ENCODE data around the gene UBAC2.
"Not testable (repeated sequence)": the region's sequence is repeated elsewhere in the genome, so short reads cannot be mapped to it uniquely, and the experiment has no call there.

UBAC2 gene

DNA sequence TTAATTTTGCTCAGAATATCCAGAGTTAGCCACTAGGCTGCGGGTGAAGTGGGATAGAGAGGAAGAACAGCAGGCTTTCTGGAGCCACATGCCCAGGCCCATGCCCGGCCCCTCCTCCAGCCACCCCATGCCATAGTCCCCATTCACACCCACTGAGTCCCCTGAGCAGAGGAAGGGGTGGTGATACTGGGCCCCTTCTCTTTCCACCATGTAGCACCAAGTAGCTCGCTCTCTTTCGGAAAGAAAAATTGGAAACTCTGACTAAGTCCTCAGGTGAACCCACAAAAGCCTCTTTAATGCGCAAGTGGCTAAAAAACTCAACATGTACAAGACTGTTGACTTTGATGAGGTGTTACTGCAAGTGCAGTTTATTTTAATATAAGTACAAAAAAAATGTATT, 183.3 kb downstream of the UBAC2 start:
- no peak for DNase-seq

DNA sequence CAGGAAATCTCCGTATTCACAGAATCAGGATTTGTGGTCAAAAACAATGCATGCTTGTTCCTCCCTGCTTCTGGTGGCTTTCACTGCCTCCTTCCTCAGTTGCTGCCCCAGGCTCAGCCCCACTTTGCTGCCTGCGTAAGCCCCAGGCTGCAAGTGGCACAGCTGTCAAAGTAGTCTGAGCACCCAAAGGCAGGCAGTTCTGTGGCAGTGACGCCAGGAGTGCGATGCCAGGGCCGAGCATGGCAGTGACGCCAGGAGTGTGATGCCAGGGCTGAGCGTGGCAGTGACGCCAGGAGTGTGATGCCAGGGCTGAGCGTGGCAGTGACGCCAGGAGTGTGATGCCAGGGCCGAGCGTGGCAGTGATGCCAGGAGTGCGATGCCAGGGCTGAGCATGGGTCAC, 183.8 kb downstream of the UBAC2 start:
- no peak for DNase-seq

DNA sequence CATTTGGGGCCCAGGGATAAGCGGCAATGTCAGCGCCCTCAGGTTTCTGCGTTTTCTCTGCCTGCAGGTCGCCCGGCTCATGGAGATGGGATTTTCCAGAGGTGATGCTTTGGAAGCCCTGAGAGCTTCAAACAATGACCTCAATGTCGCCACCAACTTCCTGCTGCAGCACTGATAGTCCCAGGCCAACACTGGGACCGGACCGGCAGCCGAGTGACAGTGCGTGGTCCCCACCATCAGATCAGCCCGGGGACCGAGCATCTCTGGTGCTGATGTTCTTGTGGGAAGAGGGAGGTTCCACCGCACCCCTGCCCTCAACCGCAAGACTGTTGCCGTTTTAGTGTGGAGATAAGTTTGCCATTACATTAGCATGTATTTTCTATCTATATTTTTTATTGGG, 184.5 kb downstream of the UBAC2 start:
- DNase-seq, result no peak

DNA sequence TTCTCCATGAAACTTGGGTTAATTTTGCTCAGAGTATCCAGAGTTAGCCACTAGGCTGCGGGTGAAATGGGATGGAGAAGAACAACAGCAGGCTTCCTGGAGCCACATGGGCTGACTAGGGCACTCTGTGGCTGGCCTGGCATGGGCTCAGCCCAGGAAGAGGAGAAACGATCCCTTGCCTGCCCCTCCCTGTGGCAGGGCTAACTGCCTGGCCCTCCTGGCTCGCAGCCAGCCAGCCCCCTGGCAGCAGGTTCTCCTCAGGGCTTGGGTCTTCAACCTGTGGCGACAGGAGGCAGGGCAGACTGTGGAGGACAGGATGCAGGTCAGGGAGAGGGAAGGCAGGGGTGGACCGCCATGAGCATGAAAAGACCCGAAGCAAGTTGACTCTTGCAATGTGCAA, 185.3 kb downstream of the UBAC2 start:
- no peak for DNase-seq

DNA sequence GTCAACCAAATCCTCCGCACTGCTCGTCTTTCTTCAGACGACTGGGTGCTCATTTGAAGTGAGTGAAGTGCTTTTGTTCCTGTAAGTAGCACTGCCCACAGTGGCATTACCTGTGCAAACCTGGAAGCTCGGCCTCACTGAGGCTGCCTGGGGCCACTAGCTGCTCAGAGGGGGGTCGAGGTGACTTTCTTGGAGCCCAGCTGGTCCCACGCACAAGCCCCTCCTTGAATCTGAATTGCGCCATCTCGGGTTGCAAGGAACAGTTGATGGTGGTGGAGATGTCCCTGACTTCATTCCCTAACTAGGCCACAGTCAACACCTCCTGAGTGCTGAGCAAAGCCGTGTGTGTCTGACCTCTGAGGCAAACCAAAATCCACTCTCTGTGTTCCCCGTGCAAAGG, 185.8 kb downstream of the UBAC2 start:
- no peak for DNase-seq

DNA sequence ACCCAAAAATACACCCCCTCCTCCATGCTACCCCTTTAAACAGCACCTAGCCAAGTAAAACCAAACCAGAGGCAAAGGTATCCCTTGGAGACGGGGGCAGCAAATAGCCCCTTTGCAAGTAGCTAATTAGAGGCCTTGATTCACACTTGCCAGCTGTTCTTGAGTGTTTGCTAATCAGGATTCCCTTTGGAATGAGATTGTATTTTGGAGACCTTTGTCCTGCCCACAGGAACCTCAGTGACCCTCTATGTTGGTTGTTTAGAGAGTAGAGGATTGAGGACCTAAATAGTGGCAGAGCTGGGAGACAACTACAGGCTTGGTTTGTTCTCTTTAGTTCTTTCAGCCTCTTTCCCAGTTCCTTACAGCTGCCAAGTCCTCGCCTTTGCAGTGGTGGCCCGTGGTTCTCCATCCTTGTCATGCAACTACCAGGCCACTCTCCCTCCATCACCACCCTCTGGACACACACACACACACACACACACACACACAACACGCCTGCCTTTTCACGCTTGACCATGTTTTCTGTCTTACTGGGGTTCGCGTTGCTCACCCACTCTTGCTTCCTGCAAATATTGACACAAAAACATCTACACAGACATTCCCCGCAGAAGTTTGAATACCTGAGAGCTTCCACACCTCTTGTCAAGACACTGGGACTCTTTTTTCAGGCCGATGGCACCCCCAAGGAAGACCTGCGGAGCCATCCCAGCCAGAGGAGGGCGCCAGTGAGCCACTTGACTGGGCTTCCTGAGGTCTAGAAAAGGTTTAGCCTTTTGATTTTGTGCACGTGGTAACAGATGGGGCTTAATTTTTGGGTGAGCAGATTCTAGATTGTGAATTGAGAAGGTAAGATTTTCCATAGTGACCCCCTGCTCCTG, 186.5 kb downstream of the UBAC2 start:
- no peak for DNase-seq

DNA sequence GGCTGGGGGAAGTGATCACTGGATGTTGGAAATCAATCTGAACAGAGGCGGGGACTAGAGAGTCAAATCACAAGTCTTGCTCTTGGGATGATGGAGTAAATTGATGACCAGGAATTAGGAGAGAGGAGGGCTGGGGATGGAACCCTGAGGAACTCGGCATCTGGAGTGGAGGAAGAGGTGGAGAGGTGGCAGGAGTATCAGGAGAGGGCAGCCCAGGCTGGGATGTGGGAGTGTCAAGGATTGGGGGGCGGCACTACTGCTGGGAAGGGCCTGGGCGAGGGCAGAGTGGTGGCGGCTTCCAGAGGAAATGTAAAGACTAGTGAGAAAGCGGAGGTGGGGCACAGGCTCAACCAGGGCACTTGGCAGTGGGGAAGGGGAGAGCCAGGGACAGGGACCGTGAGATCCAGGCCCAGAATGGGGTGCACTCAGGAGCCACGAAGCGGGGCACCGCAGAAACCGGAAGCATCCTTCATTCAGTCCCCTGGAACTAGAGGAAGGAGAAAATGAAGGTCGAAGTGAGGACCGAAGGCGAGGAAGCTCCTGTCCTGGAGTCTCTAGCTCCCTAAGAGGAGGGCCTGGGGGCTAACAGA, 187.8 kb downstream of the UBAC2 start:
- no peak for DNase-seq

DNA sequence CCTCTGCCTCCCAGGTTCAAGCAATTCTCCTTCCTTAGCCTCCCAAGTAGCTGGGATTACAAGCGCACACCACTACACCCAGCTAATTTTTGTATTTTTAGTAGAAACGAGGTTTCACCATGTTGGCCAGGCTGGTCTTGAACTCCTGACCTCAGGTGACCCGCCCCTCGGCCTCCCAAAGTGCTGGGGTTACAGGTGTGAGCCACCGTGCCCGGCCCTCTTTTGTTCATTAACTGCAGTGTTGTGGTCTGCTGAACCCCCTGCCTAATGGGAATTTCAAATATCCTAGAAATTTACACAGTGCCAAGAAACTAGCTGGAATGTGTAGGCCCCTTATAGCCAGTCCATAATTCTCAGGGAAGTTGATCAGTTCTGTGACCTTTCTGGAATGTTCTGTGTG, 188.4 kb downstream of the UBAC2 start:
- not testable (repeated sequence) for DNase-seq

DNA sequence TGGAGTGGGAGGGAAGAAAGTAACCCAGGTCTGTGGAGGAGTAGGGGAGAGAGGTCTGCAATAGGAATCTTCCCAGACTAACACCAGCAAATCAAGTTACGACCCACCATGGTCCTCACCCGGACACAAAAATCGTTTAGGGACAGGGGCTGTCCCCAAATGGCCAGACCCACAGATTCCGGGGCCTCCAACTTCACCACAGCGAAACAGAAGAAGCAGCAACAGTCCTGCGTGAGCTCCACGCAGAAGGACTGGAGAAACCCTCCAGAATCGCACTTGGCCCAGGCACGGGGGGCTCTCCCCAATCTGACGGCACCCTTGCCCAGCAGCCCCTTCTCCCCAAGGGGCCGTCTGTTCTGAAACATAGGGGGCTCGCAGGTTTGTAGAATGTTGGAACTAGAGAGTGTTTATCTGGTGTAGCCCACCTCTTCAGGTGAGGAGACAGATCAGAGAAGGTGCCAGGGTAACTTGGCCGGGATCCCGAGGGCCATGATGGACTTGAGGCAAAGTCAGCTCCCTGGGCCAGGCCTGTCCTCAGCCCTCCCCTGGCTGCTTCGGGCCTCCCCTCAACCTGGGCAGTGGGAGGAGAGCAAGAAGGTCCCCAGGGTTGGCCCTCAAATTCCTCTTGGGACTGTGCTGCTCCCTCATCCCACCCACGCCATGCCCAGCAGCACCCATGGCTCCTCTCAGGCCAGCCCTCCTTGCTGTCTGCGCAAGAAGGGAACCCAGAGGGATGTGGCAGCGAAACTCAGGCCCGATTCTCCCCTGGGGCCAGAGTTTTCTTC, 189.1 kb downstream of the UBAC2 start:
- DNase-seq, result no peak

DNA sequence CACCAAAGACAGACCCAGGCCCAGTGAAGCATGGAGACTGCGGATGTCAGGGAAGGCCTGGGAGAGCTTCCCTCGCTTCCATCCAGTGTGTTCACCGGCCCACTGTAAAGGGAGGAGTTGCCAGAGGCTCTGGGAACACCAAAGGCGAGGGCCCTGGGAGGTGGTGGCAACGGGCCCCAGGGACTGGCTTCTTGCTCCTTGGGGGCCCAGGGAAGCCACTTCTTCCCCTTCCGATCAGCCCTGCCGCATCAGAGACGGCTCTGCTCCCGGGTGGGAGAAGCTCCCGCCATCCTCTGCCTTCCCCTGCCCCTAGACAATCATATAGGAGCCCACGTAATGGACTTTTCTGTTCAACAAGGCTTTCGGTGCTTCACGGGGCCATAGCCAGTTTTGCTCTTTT, 189.9 kb downstream of the UBAC2 start:
- DNase-seq, result no peak

DNA sequence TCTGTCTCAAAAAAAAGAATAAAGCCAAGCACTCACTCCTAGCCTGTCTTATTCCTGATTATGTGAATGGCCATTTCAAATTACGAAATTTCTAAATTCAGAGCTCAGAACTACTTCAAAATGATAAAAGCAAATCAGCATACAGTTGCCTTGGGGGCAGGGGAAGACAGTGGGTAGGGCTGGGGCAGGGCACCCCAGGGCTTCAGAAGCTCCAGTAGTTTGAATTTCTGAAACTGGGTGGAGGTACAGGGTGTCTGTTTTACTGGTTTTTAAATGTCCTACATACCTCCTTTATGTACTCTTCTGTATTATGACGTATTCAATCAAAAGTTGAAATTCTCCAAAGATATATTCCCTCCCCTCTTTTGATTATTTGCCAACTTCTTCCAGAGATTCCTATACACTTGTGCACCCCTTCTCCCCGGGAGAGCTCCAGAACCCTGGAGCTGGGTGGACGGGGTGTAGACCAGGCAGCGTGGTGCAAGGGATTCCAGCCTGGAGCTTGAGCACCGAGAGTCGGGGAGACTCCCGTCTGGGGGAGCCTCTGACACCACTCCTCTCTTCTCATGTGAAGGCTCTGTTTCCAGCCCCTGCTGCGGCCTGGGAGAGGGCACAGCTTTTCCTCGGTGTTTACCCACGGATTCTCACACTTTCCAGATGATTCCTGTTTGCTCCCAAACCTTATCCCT, 191.3 kb downstream of the UBAC2 start:
- DNase-seq, result no peak

DNA sequence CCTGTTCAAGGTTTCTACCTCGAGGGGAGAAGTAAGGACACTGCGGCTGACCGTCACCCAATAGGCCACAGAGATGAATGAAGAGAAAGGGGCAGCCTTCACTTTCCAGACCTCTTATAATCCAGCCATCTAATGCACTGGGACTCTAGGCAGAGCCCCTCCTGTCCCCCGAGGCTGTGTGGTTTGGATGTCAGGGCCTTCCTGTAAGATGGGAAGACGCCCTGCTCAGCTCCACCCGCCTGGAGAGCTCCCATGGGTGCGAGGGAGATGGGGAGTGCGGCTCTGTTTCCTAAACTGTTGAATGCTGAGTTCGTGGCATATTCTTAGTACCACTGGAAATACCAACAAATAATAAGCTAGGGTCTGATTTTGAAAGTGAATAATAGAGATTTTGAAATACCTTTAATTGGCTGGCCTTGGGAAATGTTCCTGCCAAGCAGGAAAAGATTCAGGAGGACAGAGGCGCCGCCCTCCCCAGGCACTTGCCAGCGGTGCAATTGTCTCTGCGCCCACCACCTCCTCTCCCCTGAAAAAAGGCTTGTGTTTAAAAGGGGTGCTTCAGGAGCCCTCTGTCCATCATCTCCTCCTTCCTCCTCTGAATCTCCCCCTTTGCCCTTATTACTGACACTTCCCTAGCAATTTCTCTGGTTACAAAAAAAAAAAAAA, 191.9 kb downstream of the UBAC2 start:
- no peak for DNase-seq

DNA sequence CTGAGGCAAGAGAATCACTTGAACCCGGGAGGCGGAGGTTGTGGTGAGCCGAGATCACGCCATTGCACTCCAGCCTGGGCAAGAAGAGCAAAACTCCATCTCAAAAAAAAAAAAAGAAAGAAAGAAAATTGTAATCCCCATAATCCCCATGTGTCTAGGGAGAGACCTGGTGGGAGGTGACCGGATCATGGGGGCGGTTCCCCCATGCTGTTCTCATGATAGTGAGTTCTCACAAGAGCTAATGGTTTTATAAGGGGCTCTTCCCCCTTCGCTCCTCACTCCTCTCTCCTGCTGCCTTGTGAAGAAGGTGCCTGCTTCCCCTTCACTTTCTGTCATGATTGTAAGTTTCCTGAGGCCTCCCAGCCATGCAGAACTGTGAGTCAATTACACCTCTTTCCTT, 192.7 kb downstream of the UBAC2 start:
- DNase-seq, result not testable (repeated sequence)

DNA sequence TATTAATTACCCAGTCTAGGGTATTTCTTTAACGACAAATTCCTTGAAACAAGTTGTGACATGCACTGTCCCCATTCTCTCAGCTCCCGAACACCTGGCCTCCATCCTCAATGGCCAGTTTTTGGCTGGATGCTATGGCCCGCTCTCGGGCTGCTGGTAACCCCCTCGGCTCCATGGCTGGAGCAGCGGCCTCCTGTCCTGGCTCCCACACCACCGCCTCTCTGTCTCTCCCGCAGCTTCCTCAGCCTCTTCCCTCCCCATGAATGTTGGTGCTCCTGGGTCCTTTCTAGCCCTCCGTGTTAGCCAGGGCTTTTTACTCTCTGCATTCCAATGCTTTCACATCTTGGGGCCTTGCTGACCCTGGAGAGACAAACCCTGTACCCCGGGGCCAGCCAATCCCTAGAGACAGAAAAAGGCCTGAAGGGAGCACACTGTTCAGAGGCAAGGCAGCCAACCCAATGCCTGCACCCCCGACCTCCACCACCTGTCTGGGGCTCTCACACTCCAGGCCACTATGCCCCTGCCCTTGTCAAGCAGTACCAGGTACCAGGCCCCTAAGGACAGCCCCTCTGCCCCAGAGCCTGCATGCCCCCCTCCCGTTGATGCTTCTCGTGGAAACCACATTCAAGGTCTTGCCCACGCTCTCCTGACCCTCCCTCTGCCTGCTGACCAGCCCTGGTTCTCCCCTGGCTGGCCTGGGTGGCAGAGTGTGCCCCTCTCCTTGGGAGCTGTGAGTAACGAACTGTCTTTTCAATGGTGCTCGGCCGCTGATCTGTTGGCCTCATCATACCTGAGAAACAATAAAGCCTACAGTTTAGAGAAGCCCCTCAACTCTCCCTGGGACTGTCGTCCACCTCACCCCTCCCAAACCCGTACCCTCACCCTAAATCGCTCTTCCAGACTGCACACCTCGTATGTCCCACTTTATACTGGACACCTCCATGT, 193.4 kb downstream of the UBAC2 start:
- no peak for DNase-seq

DNA sequence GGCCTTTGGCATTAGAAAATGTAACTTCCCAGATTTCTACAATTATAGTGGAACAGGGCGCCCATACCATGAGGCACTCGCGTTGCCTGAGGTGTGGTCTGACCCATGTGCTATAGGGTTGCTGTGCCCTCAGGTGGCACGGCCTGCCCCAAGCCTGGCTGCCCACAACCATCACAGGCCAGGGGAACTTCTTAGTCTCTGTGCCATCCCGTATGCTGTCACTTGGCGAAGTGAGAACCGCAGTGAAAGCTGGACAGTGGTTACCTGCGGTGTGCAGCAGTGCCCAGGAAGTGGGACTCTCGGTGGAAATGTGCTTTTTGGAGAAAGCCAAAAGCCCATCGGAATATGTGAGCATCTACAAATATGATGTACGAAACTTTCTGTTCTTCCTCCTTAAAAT, 194.8 kb downstream of the UBAC2 start:
- no peak for DNase-seq

DNA sequence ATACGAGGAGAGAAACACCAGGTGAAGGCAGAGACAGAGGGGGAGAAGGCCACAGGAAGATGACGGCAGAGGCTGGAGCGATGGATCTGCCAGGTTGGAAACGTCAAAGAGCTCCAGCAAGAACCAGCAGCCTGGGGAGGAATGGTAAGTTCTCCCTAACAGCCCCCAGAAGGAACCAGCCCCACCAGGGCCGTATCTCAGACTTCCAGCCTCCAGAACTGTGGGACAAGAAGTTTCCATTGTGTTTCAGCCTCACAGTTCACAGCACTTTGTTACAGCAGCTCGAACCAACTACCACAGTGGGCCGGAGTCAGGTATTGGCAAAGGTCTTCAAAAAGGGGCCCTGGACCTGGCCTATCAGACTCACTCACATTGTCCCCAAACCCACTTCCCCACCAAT, 195.8 kb downstream of the UBAC2 start:
- DNase-seq, result no peak

DNA sequence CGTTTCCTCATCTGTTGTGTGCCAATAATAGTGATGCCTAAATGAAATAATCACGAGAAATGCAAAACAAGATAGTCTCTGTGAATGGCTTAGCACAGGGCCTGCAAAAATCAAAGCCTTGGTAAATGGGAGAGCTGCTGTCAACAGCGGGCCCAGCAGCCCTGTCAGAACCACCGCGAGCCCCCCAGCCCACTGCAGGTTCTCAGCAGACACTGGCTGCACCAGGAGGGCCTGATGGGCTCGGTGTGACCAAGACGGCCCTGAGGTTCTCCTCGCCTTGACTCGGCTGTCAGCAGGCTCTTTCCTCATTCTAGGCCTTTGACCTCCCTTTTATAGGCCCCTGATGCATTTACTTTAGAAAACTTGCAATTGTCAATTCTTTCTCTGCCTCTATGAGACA, 197.4 kb downstream of the UBAC2 start:
- DNase-seq, result no peak

DNA sequence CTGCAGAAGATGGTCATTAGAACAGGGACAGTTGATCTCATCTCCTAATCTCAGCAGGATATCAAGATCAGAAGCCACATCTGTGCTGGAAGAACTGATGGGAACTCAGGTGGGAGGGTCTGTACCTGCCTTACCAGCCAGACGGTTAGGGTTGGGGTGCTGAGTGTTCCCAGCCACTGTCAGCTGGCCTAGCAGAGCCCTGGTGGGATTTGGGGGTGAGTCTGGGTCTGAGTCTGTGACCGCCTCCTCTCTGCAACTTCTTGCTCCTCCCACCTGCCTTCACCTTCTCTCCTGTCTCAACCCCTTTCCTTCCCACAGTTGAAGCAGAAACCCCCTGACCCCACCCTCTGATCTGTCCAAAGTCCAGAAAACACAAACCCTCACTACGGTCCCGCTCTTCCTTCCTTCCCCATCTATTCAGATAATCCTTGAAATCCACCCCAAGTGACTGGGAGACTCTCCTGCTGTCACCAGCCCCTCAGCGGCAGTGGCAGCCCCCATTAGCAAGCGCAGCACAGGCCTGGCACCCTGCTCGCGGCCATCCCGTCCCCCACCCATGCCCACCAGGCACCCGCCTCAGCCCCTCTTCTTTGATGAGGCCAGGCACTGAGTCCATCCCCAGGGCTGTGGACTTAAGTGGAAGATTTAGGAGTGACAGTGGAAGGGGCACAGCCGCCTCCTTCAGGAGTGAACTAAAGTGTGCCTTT, 198.4 kb downstream of the UBAC2 start:
- DNase-seq, result no peak

DNA sequence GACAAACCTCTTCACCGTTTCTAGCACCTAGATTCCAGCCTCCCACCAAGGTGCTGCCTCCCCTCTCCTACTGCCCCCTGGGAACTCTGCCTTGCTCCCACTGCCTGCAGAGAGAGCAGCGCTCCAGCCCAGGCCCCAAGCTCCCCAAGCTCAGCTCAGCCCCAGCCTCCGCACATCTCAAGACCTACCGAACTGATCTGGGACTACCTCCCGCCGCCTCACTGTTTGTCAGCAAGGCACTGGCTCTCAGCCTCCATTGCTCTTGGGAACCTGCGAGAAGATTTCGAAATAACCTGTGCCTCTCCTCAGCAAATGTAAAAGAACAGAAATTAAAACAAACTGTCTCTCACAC, 198.9 kb downstream of the UBAC2 start:
- no peak for DNase-seq

DNA sequence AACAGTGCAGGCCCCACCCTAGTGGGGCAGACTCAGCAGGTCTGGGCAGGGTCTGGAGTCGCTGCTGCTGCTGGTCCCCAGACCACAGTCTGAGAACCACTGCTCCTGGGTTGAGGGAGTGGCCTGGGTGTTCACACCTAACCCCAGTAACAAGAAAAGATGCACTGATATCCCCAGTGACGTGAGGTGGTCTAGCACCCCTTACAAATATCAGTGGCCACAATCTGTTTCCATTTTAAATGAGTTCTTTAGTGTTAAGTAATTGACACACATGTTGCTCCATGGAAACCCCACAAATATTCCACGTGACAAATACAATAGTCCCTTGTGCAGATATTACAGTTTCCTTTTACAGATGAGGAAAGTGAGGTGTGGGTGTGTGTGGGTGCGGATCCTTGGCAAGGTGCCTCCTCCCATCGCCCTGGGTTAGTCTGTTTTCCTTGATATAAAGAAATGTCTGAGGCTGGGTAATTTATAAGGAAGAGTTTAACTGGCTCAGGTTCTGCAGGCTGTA, 202.9 kb downstream of the UBAC2 start:
- no peak for DNase-seq
